Spinal cord (tissue), 10 donors: ENCODE measurements around the gene CDH18. TPM values are rescaled to one million over a fixed set of nuclear protein-coding genes. Genes with fewer than 3 reads are reported as not detected.

ENCODE experiments used
- DNase-seq, 6 donors: peaks; one replicate each; pipeline versions ENCODE4 v3.0.0 to v3.0.0-alpha.2; 2013 to 2015; ENCODE audit warnings: low spot score in 6 of 6, low read depth in 4 of 6
- H3K27ac ChIP-seq: one replicate; pipeline ENCODE4 v1.5.1; 2013; ENCODE audit warnings: low read depth, low read length, control low read depth
- H3K27me3 ChIP-seq: one replicate; pipeline ENCODE4 v1.6.1; 2013; ENCODE audit warnings: low read length; ENCODE audit not compliant: control insufficient read depth, insufficient read depth
- H3K36me3 ChIP-seq: one replicate; pipeline ENCODE4 v1.6.1; 2013; ENCODE audit warnings: low read length; ENCODE audit not compliant: control insufficient read depth, insufficient read depth
- H3K4me1 ChIP-seq: one replicate; pipeline ENCODE4 v1.6.1; 2013; ENCODE audit warnings: low read length; ENCODE audit not compliant: control insufficient read depth, insufficient read depth
- H3K4me3 ChIP-seq: one replicate; pipeline ENCODE4 v1.5.1; 2013; ENCODE audit warnings: low read depth, low read length, control low read depth
- H3K9me3 ChIP-seq: one replicate; pipeline ENCODE4 v1.6.1; 2013; ENCODE audit warnings: low read length; ENCODE audit not compliant: control insufficient read depth, insufficient read depth
- WGBS: methylation state at CpG from one replicate; pipeline ENCODE4 v1.1.5; 2013; ENCODE audit warnings: missing lambda C conversion rate; ENCODE audit not compliant: insufficient coverage; 5-methylcytosine and 5-hydroxymethylcytosine counted together
- polyA plus RNA-seq, 2 donors: library from polyadenylated mRNA; unstranded; fragments of 120-200 nt; gene quantifications; one replicate each; pipeline ENCODE4 v1.2.1, GENCODE V29; 2013; ENCODE audit not compliant: insufficient read length in 2 of 2
- total RNA-seq, 2 donors: library from RNA; depleted of rRNA in 1 of 2; stranded (reverse); fragments of 120-200 nt in 1 of 2; fragments of >200 nt in 1 of 2; gene quantifications; one replicate each; pipeline versions ENCODE4 v1.2.3 to v1.2.4, GENCODE V29; 2013 to 2014
- donor health status: healthy.

The CDH18 gene
- total and polyA plus RNA-seq, 4 donors, result 22.1 to 90.3 (median 25.4) TPM

- Histone ChIP-seq H3K27ac (no peak overlapping the region), H3K27me3 (no peaks in the 10 kb centered on the region), H3K9me3 (no peaks in the 10 kb centered on the region), H3K36me3 (no peaks in the 10 kb centered on the region), H3K4me3 (no peak overlapping the region), H3K4me1 (no peaks in the 10 kb centered on the region)
- no peak for DNase-seq
- no CpG with 5 or more reads among the region's 1 CpG for WGBS
Measured at GRCh38 chr5:19546521-19546920, 441.5 kb downstream of the CDH18 start.

- Histone ChIP-seq H3K9me3 (no peaks in the 10 kb centered on the region), H3K27me3 (no peaks in the 10 kb centered on the region), H3K4me3 (no peak overlapping the region), H3K4me1 (no peaks in the 10 kb centered on the region), H3K27ac (no peak overlapping the region), H3K36me3 (no peaks in the 10 kb centered on the region)
- no peak for DNase-seq
- no CpG with 5 or more reads among the region's 2 CpGs for WGBS
Measured at GRCh38 chr5:19538607-19539006, 449.4 kb downstream of the CDH18 start.

GRCh38 chr5:19536387-19536786 is 451.6 kb downstream of the CDH18 start:
- no peak overlapping the region for H3K4me3 ChIP-seq
- no peak overlapping the region for H3K27ac ChIP-seq
- H3K27me3 ChIP-seq, result no peaks in the 10 kb centered on the region
- H3K9me3 ChIP-seq, result no peaks in the 10 kb centered on the region
- no peaks in the 10 kb centered on the region for H3K36me3 ChIP-seq
- no peak for DNase-seq
- WGBS, result 100% methylated on average over 2 of the region's 4 CpGs
- no peaks in the 10 kb centered on the region for H3K4me1 ChIP-seq

- Histone ChIP-seq H3K36me3 (no peaks in the 10 kb centered on the region), H3K4me3 (no peak overlapping the region), H3K27ac (no peak overlapping the region), H3K4me1 (no peaks in the 10 kb centered on the region), H3K27me3 (no peaks in the 10 kb centered on the region), H3K9me3 (no peaks in the 10 kb centered on the region)
- WGBS, result no CpG with 5 or more reads among the region's 1 CpG
- DNase-seq, result peak in 1 of 6 donors; percentile 43
Measured at GRCh38 chr5:19534751-19535150, 453.2 kb downstream of the CDH18 start.

GRCh38 chr5:19532936-19533335 is 455.1 kb downstream of the CDH18 start:
- H3K27ac ChIP-seq, result no peak overlapping the region
- WGBS, result 83% methylated on average over 2 of the region's 4 CpGs
- H3K9me3 ChIP-seq, result no peaks in the 10 kb centered on the region
- no peak overlapping the region for H3K4me3 ChIP-seq
- H3K36me3 ChIP-seq, result no peaks in the 10 kb centered on the region
- H3K27me3 ChIP-seq, result no peaks in the 10 kb centered on the region
- DNase-seq, result no peak
- H3K4me1 ChIP-seq, result no peaks in the 10 kb centered on the region

GRCh38 chr5:19531374-19531952 is 456.5 kb downstream of the CDH18 start:
- DNase-seq, result no peak
- H3K4me1 ChIP-seq, result no peaks in the 10 kb centered on the region
- H3K9me3 ChIP-seq, result no peaks in the 10 kb centered on the region
- no peaks in the 10 kb centered on the region for H3K36me3 ChIP-seq
- WGBS, result 81% methylated on average over 3 of the region's 8 CpGs
- H3K27me3 ChIP-seq, result no peaks in the 10 kb centered on the region
- H3K4me3 ChIP-seq, result no peak overlapping the region
- H3K27ac ChIP-seq, result no peak overlapping the region

- H3K27me3 ChIP-seq, result no peaks in the 10 kb centered on the region
- H3K36me3 ChIP-seq, result no peaks in the 10 kb centered on the region
- H3K27ac ChIP-seq, result no peak overlapping the region
- no peaks in the 10 kb centered on the region for H3K9me3 ChIP-seq
- H3K4me1 ChIP-seq, result no peaks in the 10 kb centered on the region
- H3K4me3 ChIP-seq, result no peak overlapping the region
- 100% methylated on average over 1 of the region's 2 CpGs for WGBS
- no peak for DNase-seq
Measured at GRCh38 chr5:19519448-19519847, 468.6 kb downstream of the CDH18 start.

GRCh38 chr5:19498852-19499251 is 489.1 kb downstream of the CDH18 start:
- Histone ChIP-seq H3K27me3 (no peaks in the 10 kb centered on the region), H3K4me1 (no peaks in the 10 kb centered on the region), H3K27ac (no peak overlapping the region), H3K36me3 (no peaks in the 10 kb centered on the region), H3K9me3 (no peaks in the 10 kb centered on the region), H3K4me3 (no peak overlapping the region)
- no peak for DNase-seq
- WGBS, result 100% methylated on average over 1 of the region's 2 CpGs

- no CpG with 5 or more reads among the region's 3 CpGs for WGBS
- H3K4me1 ChIP-seq, result no peaks in the 10 kb centered on the region
- H3K27ac ChIP-seq, result no peak overlapping the region
- H3K9me3 ChIP-seq, result no peaks in the 10 kb centered on the region
- no peak overlapping the region for H3K4me3 ChIP-seq
- H3K27me3 ChIP-seq, result no peaks in the 10 kb centered on the region
- no peaks in the 10 kb centered on the region for H3K36me3 ChIP-seq
- no peak for DNase-seq
Measured at GRCh38 chr5:19497229-19497815, 490.7 kb downstream of the CDH18 start.

- Histone ChIP-seq H3K27ac (no peak overlapping the region), H3K4me3 (no peak overlapping the region), H3K36me3 (no peaks in the 10 kb centered on the region), H3K9me3 (no peaks in the 10 kb centered on the region), H3K27me3 (no peaks in the 10 kb centered on the region), H3K4me1 (no peaks in the 10 kb centered on the region)
- WGBS, result 66% methylated on average over 2 of the region's 2 CpGs
- no peak for DNase-seq
Measured at GRCh38 chr5:19496056-19496455, 491.9 kb downstream of the CDH18 start.
